Measurements from ENCODE around the gene FOXP1. TPM values are rescaled to one million over a fixed set of nuclear protein-coding genes. Genes with fewer than 3 reads are reported as not detected.

FOXP1 gene
- total and polyA plus RNA-seq, 2 donors (not counting 1 experiment from before 2014, with no cell fraction given) = 91.1 to 508 TPM

DNA sequence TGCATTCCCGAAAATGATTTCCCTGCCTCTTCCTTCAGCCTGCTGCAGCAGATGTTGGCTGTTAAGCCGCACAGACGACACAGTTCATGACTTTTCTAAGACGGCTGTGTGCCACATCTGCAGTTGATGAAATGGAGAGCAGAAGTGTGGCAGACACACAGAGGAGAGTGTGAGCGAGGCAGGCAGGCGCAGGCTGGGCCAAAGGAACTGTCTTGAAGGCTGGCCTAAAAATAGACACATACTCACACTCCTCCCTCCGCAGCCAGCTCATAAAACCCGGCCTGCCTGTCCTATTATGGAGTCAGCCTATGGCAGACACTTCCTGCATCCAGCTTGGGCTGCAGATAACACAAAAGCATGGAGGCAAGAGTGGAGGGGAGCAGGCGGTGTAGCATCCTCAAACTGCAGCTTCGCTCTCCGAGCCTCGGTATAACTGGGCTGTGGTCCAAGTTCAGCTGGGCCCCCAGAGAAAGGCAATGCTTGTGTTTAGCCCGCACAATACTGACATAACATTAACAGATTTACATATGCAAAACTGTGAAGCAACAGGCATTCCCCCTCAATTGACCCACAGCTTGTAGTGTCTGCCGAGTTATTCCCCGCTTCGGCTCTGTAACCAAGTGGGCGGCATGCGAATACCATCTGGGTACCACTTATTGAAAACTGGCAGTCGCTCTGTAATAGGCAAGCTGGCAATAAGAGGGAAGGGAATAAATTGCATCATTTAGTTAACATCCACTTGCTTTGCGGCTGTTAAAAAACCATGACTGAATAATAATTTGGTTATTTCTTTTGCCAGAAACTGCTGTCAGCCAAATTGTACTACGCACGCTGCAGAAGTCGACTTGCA is 40.8 kb downstream of the FOXP1 start:
- peaks cover 17% of the 10 kb centered on the region for H3K27me3 Mint-ChIP-seq
- H2AFZ ChIP-seq (ENCODE audit: insufficient read depth, low read depth, low read length, poor library complexity, severe bottlenecking) = peak overlapping the region; percentile 40
- H3K36me3 ChIP-seq (replicated peaks in 1 of 2; ENCODE audit: control extremely low read depth in 1 of 2, control insufficient read depth in 1 of 2, extremely low read depth in 1 of 2, insufficient read depth in 2 of 2, low read length in 1 of 2) = peaks cover 3 to 4% of the 10 kb centered on the region in 2 experiments
- peak overlapping the region; percentile 78 for H3K4me3 Mint-ChIP-seq
- POLR2A ChIA-PET = interaction anchor here (1.1 kb wide), 1 partner anchor 40 kb away, joined by 3 read pairs; the partner anchor contains the start of gene FOXP1
- H3K4me1 ChIP-seq (ENCODE audit: control insufficient read depth in 2 of 2, insufficient read depth in 2 of 2, low read length in 2 of 2) = peaks cover 16 to 25% of the 10 kb centered on the region in 2 donors
- no peaks in the 10 kb centered on the region for H3K27me3 ChIP-seq (replicated peaks in 1 of 4; ENCODE audit: control extremely low read depth in 1 of 4, control insufficient read depth in 3 of 4, insufficient read depth in 4 of 4, low read length in 3 of 4)
- DNase-seq (peak; percentile 50), ATAC-seq (ENCODE audit: low read depth) (peak; percentile 80)
- H3K4me1 Mint-ChIP-seq = peaks cover 40% of the 10 kb centered on the region
- H4K20me1 ChIP-seq (ENCODE audit: control insufficient read depth, insufficient read depth, low read length, poor library complexity, severe bottlenecking) = peaks cover 17% of the 10 kb centered on the region
- peak overlapping the region; percentile 67 for H3K4me2 ChIP-seq (replicated peaks; ENCODE audit: low read depth, low read length, poor library complexity, severe bottlenecking)
- 23% methylated on average over 14 of the region's 23 CpGs for WGBS (ENCODE audit: insufficient coverage)
- H3K79me2 ChIP-seq (ENCODE audit: control insufficient read depth, insufficient read depth, low read length) = peaks cover 75% of the 10 kb centered on the region
- intact Hi-C loops (cut with micrococcal nuclease) = loop anchor here (2.0 kb wide), 2 partner anchors 14 to 42 kb away; no protein-coding TSS in a partner anchor
- H3K27ac Mint-ChIP-seq = peak overlapping the region; percentile 76
- H3K4me3 ChIP-seq (ENCODE audit: control extremely low read depth in 1 of 5, extremely low read depth in 1 of 5, insufficient read depth in 1 of 5, low read depth in 2 of 5, low read length in 4 of 5) = peak overlapping the region in 4 of 5 experiments; percentile 4 to 33 (median 14)
- peak overlapping the region; percentile 44 for H3K9ac ChIP-seq (ENCODE audit: low read length)
- H3K9me3 ChIP-seq (ENCODE audit: control extremely low read depth in 1 of 3, control insufficient read depth in 2 of 3, insufficient read depth in 1 of 3, low read length in 2 of 3) = no peaks in the 10 kb centered on the region
- CTCF ChIA-PET = interaction anchor here (1.4 kb wide), 1 partner anchor 40 kb away, joined by 3 read pairs; no protein-coding TSS in a partner anchor
- H3K27ac ChIP-seq (ENCODE audit: low read length in 2 of 2) = peak overlapping the region; percentile 17 to 44
- H3K9me3 Mint-ChIP-seq (ENCODE audit: insufficient read depth) = no peaks in the 10 kb centered on the region
- TF ChIP-seq CTCF (IDR thresholded peaks at IDR 0.05) (no peak), EZH2 (IDR thresholded peaks at IDR 0.05; ENCODE audit: borderline replicate concordance, insufficient read depth, low read depth, low read length, poor library complexity, severe bottlenecking) (no peak)

DNA sequence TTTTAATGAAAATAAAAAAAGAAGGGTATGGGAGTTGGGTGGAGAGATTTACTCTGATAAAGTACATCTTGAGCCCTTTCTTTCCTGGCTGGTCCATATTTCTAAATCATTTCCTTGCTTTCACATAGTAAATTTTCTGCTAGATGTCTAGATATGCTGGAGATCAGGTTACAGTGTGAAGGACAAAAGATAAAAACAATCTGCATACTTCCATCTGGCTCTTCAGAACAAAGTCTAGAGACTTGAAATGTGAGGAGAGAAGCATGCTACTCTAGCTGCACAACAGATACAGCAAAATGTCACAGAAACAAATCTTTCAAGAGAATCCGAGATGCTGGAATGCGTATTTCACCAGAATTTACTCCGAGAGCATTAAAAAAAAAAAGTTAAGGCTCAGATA is 42.2 kb downstream of the FOXP1 start:
- Histone ChIP-seq H3K79me2 (ENCODE audit: control insufficient read depth, insufficient read depth, low read length) (peaks cover 76% of the 10 kb centered on the region), H2AFZ (ENCODE audit: insufficient read depth, low read depth, low read length, poor library complexity, severe bottlenecking) (no peak overlapping the region), H4K20me1 (ENCODE audit: control insufficient read depth, insufficient read depth, low read length, poor library complexity, severe bottlenecking) (peaks cover 18% of the 10 kb centered on the region), H3K4me1 (ENCODE audit: control insufficient read depth in 2 of 2, insufficient read depth in 2 of 2, low read length in 2 of 2) (peaks cover 16 to 23% of the 10 kb centered on the region in 2 donors), H3K4me2 (replicated peaks; ENCODE audit: low read depth, low read length, poor library complexity, severe bottlenecking) (no peak overlapping the region), H3K4me3 (ENCODE audit: control extremely low read depth in 1 of 5, extremely low read depth in 1 of 5, insufficient read depth in 1 of 5, low read depth in 2 of 5, low read length in 4 of 5) (no peak overlapping the region), H3K27ac (ENCODE audit: low read length in 2 of 2) (no peak overlapping the region), H3K9me3 (ENCODE audit: control extremely low read depth in 1 of 3, control insufficient read depth in 2 of 3, insufficient read depth in 1 of 3, low read length in 2 of 3) (no peaks in the 10 kb centered on the region), H3K27me3 (replicated peaks in 1 of 4; ENCODE audit: control extremely low read depth in 1 of 4, control insufficient read depth in 3 of 4, insufficient read depth in 4 of 4, low read length in 3 of 4) (no peaks in the 10 kb centered on the region), H3K9ac (ENCODE audit: low read length) (no peak overlapping the region), H3K36me3 (replicated peaks in 1 of 2; ENCODE audit: control extremely low read depth in 1 of 2, control insufficient read depth in 1 of 2, extremely low read depth in 1 of 2, insufficient read depth in 2 of 2, low read length in 1 of 2) (peaks cover 2 to 10% of the 10 kb centered on the region in 2 experiments)
- Mint-ChIP-seq H3K9me3 (ENCODE audit: insufficient read depth) (no peaks in the 10 kb centered on the region), H3K4me3 (no peak overlapping the region), H3K4me1 (peaks cover 31% of the 10 kb centered on the region), H3K27me3 (peaks cover 17% of the 10 kb centered on the region), H3K27ac (no peak overlapping the region)
- POLR2A ChIA-PET = interaction anchor here (0.7 kb wide), 1 partner anchor 83 kb away, joined by 3 read pairs; no protein-coding TSS in a partner anchor
- CTCF ChIA-PET = no interaction called here
- intact Hi-C loops (cut with micrococcal nuclease) = no loop called here
- TF ChIP-seq EZH2 (IDR thresholded peaks at IDR 0.05; ENCODE audit: borderline replicate concordance, insufficient read depth, low read depth, low read length, poor library complexity, severe bottlenecking) (no peak), CTCF (IDR thresholded peaks at IDR 0.05) (no peak)
- DNase-seq = no peak
- WGBS (ENCODE audit: insufficient coverage) = 100% methylated on average over 1 of the region's 3 CpGs
- no peak for ATAC-seq (ENCODE audit: low read depth)

All from B cell (primary cell).